ENCODE data around the gene SIM2.

Gene SIM2

GRCh38 chr21:36700971-36701755 is 2.2 kb downstream of the SIM2 start:
- peak; percentile 37 to 38 for DNase-seq

- DNase-seq = peak; percentile 22 to 24
Measured at GRCh38 chr21:36701756-36702621, 3.1 kb downstream of the SIM2 start.

- no peak for DNase-seq
Measured at GRCh38 chr21:36702622-36702968, 3.7 kb downstream of the SIM2 start.

GRCh38 chr21:36703123-36703522 is 4.2 kb downstream of the SIM2 start:
- DNase-seq = no peak

- peak in 1 of 2 experiments; percentile 23 for DNase-seq
Measured at GRCh38 chr21:36703626-36704280, 4.8 kb downstream of the SIM2 start.

GRCh38 chr21:36704281-36704957 is 5.5 kb downstream of the SIM2 start:
- peak; percentile 28 to 31 for DNase-seq

- DNase-seq = peak in 1 of 2 experiments; percentile 21
Measured at GRCh38 chr21:36704958-36705678, 6.2 kb downstream of the SIM2 start.

- peak; percentile 27 to 31 for DNase-seq
Measured at GRCh38 chr21:36705679-36706481, 7.0 kb downstream of the SIM2 start.

- DNase-seq = no peak
Measured at GRCh38 chr21:36706482-36706852, 7.6 kb downstream of the SIM2 start.

GRCh38 chr21:36706951-36707762 is 8.2 kb downstream of the SIM2 start:
- peak; percentile 28 to 40 for DNase-seq

- no peak for DNase-seq
Measured at GRCh38 chr21:36707763-36708285, 8.9 kb downstream of the SIM2 start.

GRCh38 chr21:36708286-36709029 is 9.5 kb downstream of the SIM2 start:
- peak; percentile 22 to 29 for DNase-seq

- peak; percentile 20 to 25 for DNase-seq
Measured at GRCh38 chr21:36709030-36709867, 10.3 kb downstream of the SIM2 start.

- peak in 1 of 2 experiments; percentile 16 for DNase-seq
Measured at GRCh38 chr21:36709868-36710728, 11.2 kb downstream of the SIM2 start.

GRCh38 chr21:36710729-36711048 is 11.8 kb downstream of the SIM2 start:
- DNase-seq = peak; percentile 22 to 25

- no peak for DNase-seq
Measured at GRCh38 chr21:36713746-36714145, 14.8 kb downstream of the SIM2 start.

GRCh38 chr21:36716387-36716786 is 17.5 kb downstream of the SIM2 start:
- DNase-seq = no peak

GRCh38 chr21:36716836-36717235 is 17.9 kb downstream of the SIM2 start:
- DNase-seq = no peak
